Rectal smooth muscle tissue (tissue), 1 donor: ENCODE measurements around the gene TLR6.

ENCODE experiments used
- H3K27ac ChIP-seq: one replicate; pipeline ENCODE4 v1.7.0; 2013; ENCODE audit warnings: low read depth, low read length, inconsistent platforms
- H3K27me3 ChIP-seq: one replicate; pipeline ENCODE4 v1.7.0; 2013; ENCODE audit warnings: low read length; ENCODE audit not compliant: control insufficient read depth, insufficient read depth
- H3K36me3 ChIP-seq: one replicate; pipeline ENCODE4 v1.7.0; 2013; ENCODE audit warnings: low read length; ENCODE audit not compliant: control insufficient read depth, insufficient read depth
- H3K4me1 ChIP-seq: one replicate; pipeline ENCODE4 v1.7.0; 2013; ENCODE audit warnings: low read length; ENCODE audit not compliant: control insufficient read depth, insufficient read depth
- H3K4me3 ChIP-seq: one replicate; pipeline ENCODE4 v1.7.0; 2013; ENCODE audit warnings: low read length
- H3K9ac ChIP-seq: one replicate; pipeline ENCODE4 v1.7.0; 2013; ENCODE audit warnings: low read length

Gene TLR6

DNA sequence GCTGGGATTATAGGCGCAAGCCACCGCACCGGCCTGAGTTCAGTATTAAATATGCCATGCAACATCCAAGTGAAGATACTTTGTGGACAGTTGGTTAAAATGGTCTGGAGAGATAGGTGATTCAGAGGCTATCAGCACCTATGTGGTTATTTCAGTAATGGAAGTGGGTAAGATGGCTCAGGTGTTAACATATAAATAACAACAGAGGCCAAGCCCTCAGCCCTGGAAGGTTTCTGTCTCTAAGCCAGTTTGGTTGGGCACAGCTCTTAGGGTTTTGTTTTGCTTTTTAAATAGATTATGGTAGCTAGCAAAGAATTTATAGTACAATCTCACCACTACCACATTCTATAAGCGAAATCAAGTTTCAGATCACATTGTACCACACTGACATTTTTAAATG, 27.6 kb upstream of the TLR6 start:
- Histone ChIP-seq H3K27ac (no peak overlapping the region), H3K4me3 (no peak overlapping the region), H3K4me1 (peaks cover 4% of the 10 kb centered on the region), H3K27me3 (no peaks in the 10 kb centered on the region), H3K9ac (no peak overlapping the region), H3K36me3 (peaks cover 9% of the 10 kb centered on the region)

DNA sequence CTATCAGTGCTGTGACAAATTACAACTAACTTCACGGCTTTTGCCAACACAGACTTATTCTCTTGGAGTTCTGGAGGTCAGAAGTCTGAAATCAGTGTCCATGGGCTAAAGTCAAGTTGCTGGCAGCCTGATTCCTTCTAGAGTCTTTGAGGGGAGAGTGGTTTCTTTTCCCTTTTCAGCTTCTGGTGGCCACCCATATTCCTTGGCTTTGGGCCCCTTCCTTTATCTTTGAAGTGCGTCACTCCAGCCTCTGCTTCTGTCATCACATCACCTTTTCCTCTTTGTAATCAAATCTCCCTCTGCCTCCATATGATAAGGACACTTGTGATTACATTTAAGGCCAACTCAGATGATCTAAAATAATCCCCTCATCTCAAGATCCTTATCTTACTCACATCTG, 20.0 kb upstream of the TLR6 start:
- no peak overlapping the region for H3K4me3 ChIP-seq
- H3K27ac ChIP-seq = no peak overlapping the region
- peaks cover 20% of the 10 kb centered on the region for H3K4me1 ChIP-seq
- H3K27me3 ChIP-seq = no peaks in the 10 kb centered on the region
- peaks cover 12% of the 10 kb centered on the region for H3K36me3 ChIP-seq
- H3K9ac ChIP-seq = no peak overlapping the region

DNA sequence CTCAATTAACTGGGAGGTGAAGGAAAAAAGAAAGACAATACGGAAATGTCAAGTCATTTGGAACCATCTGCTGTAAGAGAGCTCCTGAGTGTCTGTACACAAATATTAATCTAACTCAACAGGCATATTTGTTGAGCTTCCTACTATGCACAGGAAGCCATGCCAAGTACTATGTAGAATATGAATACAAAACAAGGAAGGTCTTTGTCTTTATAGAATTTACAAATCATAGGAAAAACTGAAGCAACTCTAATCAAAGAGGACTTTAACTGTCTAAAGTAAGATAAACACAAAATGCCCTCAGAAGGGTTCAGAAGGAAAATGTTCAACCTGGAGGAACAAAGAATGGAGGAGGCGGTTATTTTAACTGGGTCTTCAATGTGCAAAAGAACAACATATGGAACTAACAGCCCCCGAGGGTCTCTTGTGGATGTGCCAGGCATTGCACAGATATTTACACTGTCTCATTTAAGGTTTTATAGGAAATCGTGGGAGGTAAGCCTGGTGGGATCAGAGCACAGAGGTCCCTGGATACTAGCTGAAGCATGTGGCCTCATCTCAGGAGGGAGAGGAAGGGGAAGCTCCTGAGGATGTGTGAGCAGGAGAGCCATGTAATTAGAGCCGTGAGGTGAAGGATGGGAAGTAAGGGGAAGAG, 16.8 kb upstream of the TLR6 start:
- Histone ChIP-seq H3K9ac (no peak overlapping the region), H3K27ac (peak overlapping the region; percentile 60), H3K27me3 (no peaks in the 10 kb centered on the region), H3K4me3 (no peak overlapping the region), H3K4me1 (peaks cover 41% of the 10 kb centered on the region), H3K36me3 (peaks cover 3% of the 10 kb centered on the region)

DNA sequence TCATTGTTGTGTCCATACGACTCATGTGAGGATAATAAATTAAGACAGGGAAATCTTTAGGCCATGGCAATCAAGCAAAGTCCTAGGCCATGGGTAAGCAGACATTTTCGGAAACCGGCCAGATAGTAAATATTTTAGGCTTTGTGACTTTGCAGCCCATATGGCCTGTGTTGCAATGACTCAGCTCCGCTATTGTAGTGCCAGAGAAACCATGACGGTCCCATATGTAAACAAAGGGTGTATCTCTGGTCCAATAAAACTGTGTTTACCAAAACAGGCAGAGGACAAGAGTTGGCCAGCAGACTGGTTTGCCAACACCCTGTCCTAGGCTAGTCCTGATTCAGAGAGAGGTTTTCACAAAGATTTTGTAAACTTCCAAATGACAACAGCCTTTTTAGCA, 16.0 kb upstream of the TLR6 start:
- peak overlapping the region; percentile 60 for H3K27ac ChIP-seq
- H3K27me3 ChIP-seq = no peaks in the 10 kb centered on the region
- peaks cover 3% of the 10 kb centered on the region for H3K36me3 ChIP-seq
- H3K4me3 ChIP-seq = peak overlapping the region; percentile 1
- H3K4me1 ChIP-seq = peaks cover 41% of the 10 kb centered on the region
- no peak overlapping the region for H3K9ac ChIP-seq

DNA sequence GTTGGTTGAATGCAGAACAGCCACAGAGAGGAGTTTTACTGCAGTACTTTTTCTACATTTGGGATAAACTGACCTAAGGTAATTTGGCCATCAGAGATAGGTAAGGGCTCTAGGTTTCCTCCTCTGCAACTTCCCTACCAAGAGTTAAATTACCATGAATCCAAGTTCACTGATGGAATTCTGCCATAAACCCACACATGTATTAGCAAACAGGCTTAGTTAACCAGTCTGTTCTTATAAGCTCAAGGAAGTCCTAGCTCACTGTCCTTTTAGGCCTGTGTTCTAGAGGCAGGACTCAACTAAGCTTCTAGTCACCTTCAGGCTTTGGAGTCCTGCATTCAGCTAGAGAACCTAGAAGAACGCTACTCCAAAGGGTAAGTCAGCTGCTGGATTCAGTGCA, 15.0 kb upstream of the TLR6 start:
- H3K9ac ChIP-seq = no peak overlapping the region
- H3K36me3 ChIP-seq = peaks cover 3% of the 10 kb centered on the region
- H3K27ac ChIP-seq = peak overlapping the region; percentile 51
- peaks cover 46% of the 10 kb centered on the region for H3K4me1 ChIP-seq
- no peak overlapping the region for H3K4me3 ChIP-seq
- no peaks in the 10 kb centered on the region for H3K27me3 ChIP-seq

DNA sequence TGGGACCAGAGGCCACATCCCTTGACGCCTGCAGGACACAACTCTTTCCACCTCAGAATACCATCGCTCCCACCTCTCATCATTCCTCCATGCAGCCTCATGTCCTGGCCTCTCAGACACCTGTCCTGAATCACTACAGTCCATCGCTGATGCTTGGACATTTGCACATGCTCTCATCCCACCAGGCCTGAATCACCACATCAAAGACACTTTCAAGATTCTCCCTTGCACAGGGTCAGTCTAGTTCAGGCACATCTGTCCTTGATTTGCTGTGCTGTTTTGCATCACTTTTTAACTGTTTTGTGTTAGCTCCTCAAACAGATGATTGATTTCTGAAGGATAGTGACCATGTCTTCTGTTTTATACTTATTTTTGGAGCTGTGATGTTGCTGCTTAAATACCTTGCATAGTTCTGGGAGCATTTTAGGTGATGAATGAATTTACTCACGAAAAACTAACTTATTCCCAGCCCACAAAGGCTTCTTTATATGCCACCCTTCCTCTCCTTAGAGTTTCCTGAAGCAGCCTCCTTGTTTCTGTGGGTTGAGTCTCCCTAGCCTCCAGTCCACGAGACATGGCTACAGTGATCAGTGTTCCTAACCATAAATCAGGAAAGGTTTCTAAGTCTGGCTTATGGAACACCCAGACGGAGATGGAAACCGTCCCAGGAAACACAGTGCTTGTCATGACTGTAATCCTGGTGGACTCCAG, 13.6 kb upstream of the TLR6 start:
- H3K4me3 ChIP-seq = no peak overlapping the region
- no peaks in the 10 kb centered on the region for H3K27me3 ChIP-seq
- H3K36me3 ChIP-seq = peaks cover 3% of the 10 kb centered on the region
- H3K4me1 ChIP-seq = peaks cover 46% of the 10 kb centered on the region
- H3K27ac ChIP-seq = peak overlapping the region; percentile 64
- no peak overlapping the region for H3K9ac ChIP-seq

DNA sequence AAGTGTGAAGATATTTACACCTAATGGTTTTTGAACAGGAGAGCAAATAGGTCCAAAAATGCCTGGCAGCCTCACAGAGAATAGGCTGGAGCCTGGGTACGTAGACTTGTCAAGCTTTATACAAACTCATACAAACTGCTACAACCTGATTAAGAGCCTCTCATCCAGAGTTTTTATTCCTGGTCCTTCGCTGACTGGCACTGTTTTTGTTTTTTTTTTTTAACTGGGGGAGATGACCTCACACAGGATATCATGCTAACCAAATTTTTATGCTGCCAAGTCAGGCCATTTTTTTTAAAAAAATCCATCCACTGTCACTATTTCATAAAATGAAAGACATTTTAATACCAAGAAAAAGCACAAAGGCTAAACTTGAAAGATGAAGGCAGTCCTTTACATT, 12.9 kb upstream of the TLR6 start:
- H3K36me3 ChIP-seq = peaks cover 3% of the 10 kb centered on the region
- H3K4me3 ChIP-seq = peak overlapping the region; percentile 88
- no peaks in the 10 kb centered on the region for H3K27me3 ChIP-seq
- H3K9ac ChIP-seq = no peak overlapping the region
- peak overlapping the region; percentile 99 for H3K27ac ChIP-seq
- H3K4me1 ChIP-seq = peaks cover 44% of the 10 kb centered on the region

GRCh38 chr4:38868059-38868960, 11.7 kb upstream of the TLR6 start:
- Histone ChIP-seq H3K27me3 (no peaks in the 10 kb centered on the region), H3K4me3 (peak overlapping the region; percentile 88), H3K36me3 (peaks cover 3% of the 10 kb centered on the region), H3K4me1 (peaks cover 39% of the 10 kb centered on the region), H3K27ac (peak overlapping the region; percentile 99), H3K9ac (peak overlapping the region; percentile 90)

DNA sequence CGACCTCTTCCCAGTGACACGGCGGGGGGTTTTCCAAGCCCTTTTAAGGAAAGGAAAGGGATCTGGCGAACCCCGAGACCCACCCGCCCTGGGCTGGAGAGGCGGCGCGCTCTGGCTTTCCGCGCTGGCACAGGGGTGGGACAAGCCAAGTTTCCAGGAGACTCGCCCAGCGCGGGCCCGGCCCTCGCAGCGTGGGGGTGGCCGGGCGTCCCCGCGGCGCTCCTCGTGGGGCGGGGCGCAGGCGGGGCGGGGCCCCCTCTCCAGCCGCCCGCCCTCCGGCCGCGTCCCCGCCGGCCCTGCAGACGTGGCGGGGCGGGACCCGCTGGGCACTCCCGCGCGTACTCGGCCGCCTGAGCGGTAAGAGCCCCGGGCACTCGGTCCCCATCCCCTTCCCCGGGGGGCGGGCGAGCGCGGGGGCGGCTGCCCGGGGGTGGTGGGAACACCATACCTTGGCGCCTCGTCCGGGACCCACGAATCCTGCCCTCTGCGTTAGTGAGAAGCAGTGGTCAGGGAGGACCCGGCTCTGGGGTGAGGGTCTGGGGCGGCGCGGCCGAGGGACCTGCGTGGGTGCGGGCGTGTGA, 11.0 kb upstream of the TLR6 start, which contains the start of gene FAM114A1:
Gene FAM114A1, plus strand, starts transcription at position 329 of the 581 bp plus-strand sequence. CDS start 10,273 bp downstream, outside the sequence.
- peak within 1 kb of the TSS; percentile 90 for H3K9ac ChIP-seq
- H3K27me3 ChIP-seq = no peaks in the 10 kb centered on the region
- peak within 1 kb of the TSS; percentile 88 for H3K4me3 ChIP-seq
- H3K27ac ChIP-seq = peak within 1 kb of the TSS; percentile 99
- H3K4me1 ChIP-seq = peaks cover 32% of the 10 kb centered on the region
- peaks cover 3% of the 10 kb centered on the region for H3K36me3 ChIP-seq

DNA sequence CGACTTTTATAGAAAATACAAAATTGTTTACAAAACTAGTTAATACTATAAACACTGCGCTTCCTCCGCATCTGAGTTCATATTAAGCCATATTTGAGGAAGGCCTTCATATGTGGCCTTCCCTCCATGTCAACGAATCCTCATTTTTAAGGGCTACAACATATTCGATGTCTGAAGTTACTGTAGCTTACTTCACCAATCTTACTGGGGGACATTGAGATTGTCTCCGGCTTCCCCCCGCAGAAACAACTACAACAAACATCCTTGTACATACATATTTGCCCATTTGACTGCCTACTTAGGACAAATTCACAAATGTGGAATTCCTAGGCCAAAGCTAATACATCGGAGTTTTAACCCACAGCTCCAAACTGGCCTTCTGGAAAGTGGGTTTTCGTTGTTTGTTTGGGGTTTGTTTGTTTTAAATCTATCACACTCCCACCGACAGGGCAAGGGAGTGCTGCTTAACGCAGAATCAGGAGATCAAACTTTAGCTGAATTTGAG, 10.4 kb upstream of the TLR6 start:
- H3K4me1 ChIP-seq = peaks cover 30% of the 10 kb centered on the region
- peak overlapping the region; percentile 58 for H3K4me3 ChIP-seq
- no peaks in the 10 kb centered on the region for H3K27me3 ChIP-seq
- peak overlapping the region; percentile 93 for H3K27ac ChIP-seq
- H3K9ac ChIP-seq = peak overlapping the region; percentile 69
- H3K36me3 ChIP-seq = peaks cover 3% of the 10 kb centered on the region

DNA sequence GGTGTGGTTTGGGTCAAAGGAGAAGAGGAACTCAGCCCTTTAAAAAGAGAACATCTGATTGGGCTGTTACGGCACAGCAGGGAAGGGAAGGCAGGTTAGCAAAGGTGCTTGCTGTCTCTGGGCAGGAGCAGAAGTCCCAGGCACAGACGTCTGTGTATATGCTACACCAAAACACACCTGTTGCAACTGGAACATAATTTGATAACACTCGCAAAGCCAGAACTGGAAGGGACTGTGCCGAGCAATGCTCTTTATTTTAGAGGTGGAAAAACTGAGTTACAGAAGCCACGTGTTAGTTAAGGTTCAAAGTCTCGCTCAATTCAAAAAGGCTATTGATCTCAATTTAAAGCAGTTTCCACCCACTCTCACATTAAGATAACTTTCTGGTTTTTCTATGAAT, 8.8 kb upstream of the TLR6 start:
- H3K4me1 ChIP-seq = peaks cover 22% of the 10 kb centered on the region
- H3K36me3 ChIP-seq = peaks cover 3% of the 10 kb centered on the region
- no peak overlapping the region for H3K9ac ChIP-seq
- no peaks in the 10 kb centered on the region for H3K27me3 ChIP-seq
- H3K4me3 ChIP-seq = no peak overlapping the region
- no peak overlapping the region for H3K27ac ChIP-seq

DNA sequence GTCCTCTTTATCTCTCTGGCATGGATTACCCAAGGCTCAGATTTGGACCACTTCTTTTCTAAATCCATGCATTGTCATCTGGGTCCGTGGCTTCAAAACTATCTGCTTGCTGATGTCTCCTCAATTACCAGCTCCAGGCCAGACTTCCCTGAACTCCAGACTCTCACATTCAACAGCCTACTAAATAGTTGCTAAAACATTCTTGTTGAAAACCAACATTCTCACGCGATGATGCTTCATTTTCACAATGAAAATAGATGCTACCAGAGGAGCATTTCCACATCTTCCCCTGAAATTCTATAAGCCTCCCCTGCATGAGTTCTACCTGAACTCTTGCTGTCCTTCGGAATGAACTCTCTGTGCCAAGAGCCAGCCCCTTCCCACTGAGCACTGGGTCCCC, 5.2 kb upstream of the TLR6 start:
- H3K4me3 ChIP-seq = no peak overlapping the region
- no peaks in the 10 kb centered on the region for H3K27me3 ChIP-seq
- no peak overlapping the region for H3K27ac ChIP-seq
- no peaks in the 10 kb centered on the region for H3K36me3 ChIP-seq
- no peak overlapping the region for H3K9ac ChIP-seq
- no peaks in the 10 kb centered on the region for H3K4me1 ChIP-seq
